ENCODE data around the gene LGALS4.
"Not testable (repeated sequence)": the region's sequence is repeated elsewhere in the genome, so short reads cannot be mapped to it uniquely, and the experiment has no call there.

The LGALS4 gene

DNA sequence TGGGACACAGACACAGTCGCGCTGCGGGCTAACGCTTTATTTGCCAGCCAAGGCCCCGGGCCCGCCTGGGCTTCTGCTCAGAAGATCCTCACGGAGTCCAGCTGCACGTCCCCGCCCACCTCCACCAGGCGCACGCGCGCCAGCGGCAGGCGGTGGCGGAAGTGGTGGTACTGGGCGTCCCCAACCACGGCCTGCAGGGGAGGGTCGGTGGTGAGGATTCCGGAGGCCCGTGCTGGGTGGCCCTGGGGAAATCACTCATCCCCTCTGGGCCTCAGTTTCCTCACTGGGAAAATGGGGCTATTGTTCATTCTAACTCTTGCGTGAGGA, 41.8 kb downstream of the LGALS4 start:
- not testable (repeated sequence) for DNase-seq (ENCODE audit: low read depth, low spot score)

GRCh38 chr19:38770228-38770948, 42.4 kb downstream of the LGALS4 start:
- not testable (repeated sequence) for DNase-seq (ENCODE audit: low read depth, low spot score)

- DNase-seq (ENCODE audit: low read depth, low spot score) = peak; percentile 79
Observed at GRCh38 chr19:38769635-38770211, 43.0 kb downstream of the LGALS4 start.

- no peak for DNase-seq (ENCODE audit: low read depth, low spot score)
Observed at GRCh38 chr19:38766276-38767047, 46.3 kb downstream of the LGALS4 start.

DNA sequence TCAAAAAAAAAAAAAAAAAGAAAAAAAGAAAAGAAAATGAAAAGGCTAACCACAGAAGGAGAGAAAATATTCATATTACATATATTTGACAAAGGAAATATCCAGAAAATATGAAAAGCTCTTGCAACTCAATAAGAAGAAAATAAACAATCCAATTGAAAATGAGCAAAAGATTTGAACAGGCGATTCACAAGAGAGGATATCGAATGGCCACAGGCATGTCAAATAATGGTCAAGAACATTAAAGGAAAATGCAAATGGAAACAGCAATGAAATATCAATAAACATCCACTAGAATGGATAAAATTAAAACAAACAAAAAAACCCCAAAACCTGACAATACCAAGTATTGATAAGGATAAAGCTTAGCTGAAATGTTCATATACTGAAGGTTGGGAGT, 47.5 kb downstream of the LGALS4 start:
- DNase-seq (ENCODE audit: low read depth, low spot score) = no peak

- DNase-seq (ENCODE audit: low read depth, low spot score) = no peak
Observed at GRCh38 chr19:38763795-38764220, 48.9 kb downstream of the LGALS4 start.

GRCh38 chr19:38761884-38762389, 50.8 kb downstream of the LGALS4 start:
- DNase-seq (ENCODE audit: low read depth, low spot score) = not testable (repeated sequence)

- not testable (repeated sequence) for DNase-seq (ENCODE audit: low read depth, low spot score)
Observed at GRCh38 chr19:38760805-38761517, 51.8 kb downstream of the LGALS4 start.

GRCh38 chr19:38759590-38760003, 53.1 kb downstream of the LGALS4 start:
- DNase-seq (ENCODE audit: low read depth, low spot score) = no peak

- not testable (repeated sequence) for DNase-seq (ENCODE audit: low read depth, low spot score)
Observed at GRCh38 chr19:38754196-38754595, 58.5 kb downstream of the LGALS4 start.

DNA sequence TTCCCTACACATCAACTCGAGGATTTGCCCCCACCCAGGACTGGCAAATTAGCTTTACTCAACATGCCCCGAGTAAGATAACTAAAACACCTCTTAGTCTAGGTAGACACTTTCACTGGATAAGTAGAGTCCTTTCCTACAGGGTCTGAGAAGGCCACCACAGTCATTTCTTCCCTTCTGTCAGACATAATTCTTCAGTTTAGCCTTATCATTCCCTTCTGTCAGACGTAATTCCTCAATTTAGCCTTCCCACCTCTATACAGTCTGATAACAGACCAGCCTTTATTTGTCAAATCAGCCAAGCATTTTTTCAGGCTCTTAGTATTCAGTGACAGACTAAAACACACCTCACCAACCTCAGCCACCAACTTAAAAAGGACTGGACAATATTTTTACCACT, 59.0 kb downstream of the LGALS4 start:
- DNase-seq (ENCODE audit: low read depth, low spot score) = not testable (repeated sequence)
